GM21825 (cell line): ENCODE data around the gene FDXACB1.

Experiments used
- ATAC-seq: cut with Tn5 transposase; IDR thresholded peaks from one replicate; pipeline ENCODE4 v1.9.1; 2021; ENCODE audit warnings: mild to moderate bottlenecking, moderate library complexity; ENCODE audit not compliant: unreplicated experiment

FDXACB1 gene

GRCh38 chr11:111878849-111879636 is at the start of gene FDXACB1, which contains the start of gene CFAP68:
FDXACB1 (minus strand) TSS chr11:111879165; CDS start chr11:111879132, 33 bp downstream.
CFAP68 (plus strand) TSS chr11:111879541; CDS start chr11:111879561, 20 bp downstream.
- peak; percentile 78 for ATAC-seq

- peak; percentile 90 for ATAC-seq
Measured at GRCh38 chr11:111926505-111927391, 47.8 kb upstream of the FDXACB1 start.

GRCh38 chr11:111925953-111926352 is 47.0 kb upstream of the FDXACB1 start:
- ATAC-seq, result no peak

- ATAC-seq, result no peak
Measured at GRCh38 chr11:111923951-111924350, 45.0 kb upstream of the FDXACB1 start.

GRCh38 chr11:111923351-111923788 is 44.4 kb upstream of the FDXACB1 start:
- ATAC-seq, result no peak

GRCh38 chr11:111922803-111923202 is 43.8 kb upstream of the FDXACB1 start:
- ATAC-seq, result no peak

- no peak for ATAC-seq
Measured at GRCh38 chr11:111921541-111922230, 42.7 kb upstream of the FDXACB1 start.

- no peak for ATAC-seq
Measured at GRCh38 chr11:111920908-111921307, 41.9 kb upstream of the FDXACB1 start.

- ATAC-seq, result no peak
Measured at GRCh38 chr11:111918390-111919256, 39.7 kb upstream of the FDXACB1 start, which contains the start of gene C11orf52. C11orf52 (plus strand) TSS chr11:111918913; CDS start chr11:111918973, 60 bp downstream.

GRCh38 chr11:111917788-111918187 is 38.8 kb upstream of the FDXACB1 start:
- ATAC-seq, result no peak

- no peak for ATAC-seq
Measured at GRCh38 chr11:111917312-111917711, 38.3 kb upstream of the FDXACB1 start.

GRCh38 chr11:111916768-111917167 is 37.8 kb upstream of the FDXACB1 start:
- no peak for ATAC-seq

GRCh38 chr11:111913997-111914396 is 35.0 kb upstream of the FDXACB1 start:
- no peak for ATAC-seq

GRCh38 chr11:111913031-111913861 is 34.3 kb upstream of the FDXACB1 start:
- ATAC-seq, result no peak

- no peak for ATAC-seq
Measured at GRCh38 chr11:111912535-111912934, 33.6 kb upstream of the FDXACB1 start, which contains the start of gene HSPB2. HSPB2 (plus strand) TSS chr11:111912734; CDS start chr11:111912830, 96 bp downstream.

- no peak for ATAC-seq
Measured at GRCh38 chr11:111911563-111912401, 32.8 kb upstream of the FDXACB1 start, which contains the start of gene CRYAB. CRYAB (minus strand) TSS chr11:111911770; CDS start chr11:111911724, 46 bp downstream.

- ATAC-seq, result no peak
Measured at GRCh38 chr11:111910676-111911562, 32.0 kb upstream of the FDXACB1 start.
